ENCODE data around the gene RBM4.

The RBM4 gene

DNA sequence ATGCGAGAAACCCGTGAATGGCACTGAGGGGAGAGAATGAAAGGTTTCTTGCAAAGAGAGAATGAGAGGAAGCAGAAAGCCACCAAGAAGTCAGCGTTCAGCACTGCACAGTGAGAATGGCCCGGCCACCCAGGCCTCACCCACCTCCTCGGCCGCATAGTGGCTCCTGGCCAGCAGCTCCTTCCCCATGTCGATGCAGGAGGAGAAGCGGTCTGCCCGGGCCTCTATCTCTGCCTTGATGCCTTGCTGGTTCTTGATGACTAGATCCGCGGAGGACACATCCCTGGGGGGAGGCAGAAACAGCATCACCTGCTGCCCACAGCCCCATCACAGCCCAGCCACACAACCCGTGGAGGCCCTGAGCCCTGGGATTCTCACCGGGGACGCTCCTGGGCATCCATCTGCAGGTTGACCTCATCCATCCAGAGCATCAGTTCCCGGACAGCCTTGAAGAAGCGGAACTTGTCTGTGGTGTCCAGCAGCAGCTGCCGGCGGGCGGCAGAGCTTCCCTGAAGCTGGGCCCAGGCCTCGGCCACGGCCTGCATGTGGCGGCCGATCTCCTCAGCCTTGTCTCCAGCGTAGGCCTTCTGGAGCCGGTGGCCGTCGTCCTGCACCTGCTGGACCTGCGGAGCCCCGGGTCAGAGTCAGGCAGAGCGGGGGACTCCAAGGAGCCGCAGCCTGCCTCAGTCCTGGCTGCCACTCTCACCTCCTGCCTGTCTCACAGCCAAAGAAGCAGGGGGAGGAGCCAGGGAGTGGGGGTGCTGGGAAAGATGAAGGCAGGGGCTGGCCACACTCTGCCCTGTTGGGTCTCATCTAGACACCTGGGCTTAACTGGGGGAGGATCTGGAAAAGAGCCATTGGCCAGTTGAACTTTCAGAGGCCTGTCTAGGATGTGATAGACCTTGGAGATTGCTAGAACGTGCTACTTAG is 51.4 kb downstream of the RBM4 start:
- DNase-seq (ENCODE audit: low read depth, low spot score): no peak

GRCh38 chr11:66691311-66691980 is 52.9 kb downstream of the RBM4 start:
- no peak for DNase-seq (ENCODE audit: low read depth, low spot score)

DNA sequence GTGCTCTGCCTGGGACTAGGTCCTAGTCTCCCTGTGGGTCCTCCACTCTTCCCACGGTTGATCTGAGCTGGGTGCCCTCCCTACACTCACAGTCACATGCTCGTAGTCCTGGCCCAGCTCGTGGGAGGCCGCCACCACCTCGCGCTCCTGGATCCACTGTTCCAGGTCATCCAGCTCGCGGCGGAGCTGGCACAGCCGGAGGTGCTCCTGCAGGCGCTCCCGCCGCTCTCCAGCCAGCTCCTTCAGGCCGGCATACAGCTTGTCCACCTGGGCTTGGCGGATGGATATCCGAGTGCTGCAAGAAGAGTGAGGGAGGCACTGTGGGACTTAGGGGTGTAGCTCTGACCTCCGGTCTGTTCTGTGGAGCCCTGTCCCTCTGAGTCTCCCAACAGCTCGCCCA is 53.9 kb downstream of the RBM4 start:
- no peak for DNase-seq (ENCODE audit: low read depth, low spot score)

DNA sequence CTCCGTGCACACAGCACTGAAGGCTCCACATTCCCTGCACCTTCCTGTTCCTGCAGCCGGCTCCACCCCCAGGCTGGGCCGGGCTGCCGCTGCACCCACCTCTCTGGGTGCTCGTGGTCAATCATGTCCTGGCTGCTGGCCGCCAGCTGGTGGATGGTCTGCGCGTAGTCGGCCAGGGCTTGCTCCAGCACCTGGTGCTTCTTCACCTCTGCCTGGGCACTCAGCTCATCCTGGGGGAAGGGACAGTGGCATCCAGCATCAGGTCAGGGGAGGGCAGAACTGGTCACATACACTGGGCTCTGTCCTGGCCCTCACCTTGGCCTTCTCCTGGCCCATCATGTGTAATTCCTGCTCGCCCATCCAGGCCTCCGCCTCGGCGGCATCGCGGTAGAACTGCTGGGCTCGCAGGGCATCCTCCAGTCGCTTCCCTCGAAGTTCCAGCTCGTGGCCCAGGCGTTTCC is 54.4 kb downstream of the RBM4 start:
- DNase-seq (ENCODE audit: low read depth, low spot score): no peak

DNA sequence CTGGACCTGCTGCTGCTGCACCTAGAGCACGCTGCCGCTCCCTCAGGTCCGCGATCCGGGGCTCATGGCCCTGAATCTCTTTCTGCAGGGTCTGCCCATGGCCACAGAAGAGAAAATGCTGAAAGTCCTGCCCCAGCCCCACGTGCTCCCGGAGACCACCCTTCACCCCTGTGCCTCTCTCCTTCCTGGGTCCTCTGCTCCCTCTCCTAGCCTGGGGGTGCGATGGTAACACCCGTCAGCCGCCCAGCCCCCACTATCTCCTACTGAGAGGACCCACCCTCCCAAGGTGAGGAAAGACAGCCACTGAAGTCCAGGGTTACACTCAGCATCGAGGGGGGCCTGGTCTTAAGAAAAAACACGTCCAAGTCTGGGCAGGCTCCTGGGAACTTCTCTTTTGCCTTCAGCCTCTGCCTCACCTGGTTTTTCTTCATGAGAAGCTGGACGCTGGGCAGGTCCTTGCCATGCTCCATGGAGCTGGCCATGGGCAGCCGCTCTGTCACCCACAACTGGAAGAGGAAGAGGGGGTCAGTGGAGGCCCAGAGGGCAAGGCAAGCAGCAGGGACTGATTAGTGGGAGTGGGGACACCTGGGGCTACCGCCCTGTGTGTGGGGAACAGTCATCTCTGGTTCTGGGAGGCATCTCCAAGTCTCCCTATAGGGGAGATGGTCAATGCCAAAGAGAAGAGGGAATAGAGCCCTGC is 55.0 kb downstream of the RBM4 start:
- no peak for DNase-seq (ENCODE audit: low read depth, low spot score)

- no peak for DNase-seq (ENCODE audit: low read depth, low spot score)
Observed at GRCh38 chr11:66694056-66694410, 55.5 kb downstream of the RBM4 start.

DNA sequence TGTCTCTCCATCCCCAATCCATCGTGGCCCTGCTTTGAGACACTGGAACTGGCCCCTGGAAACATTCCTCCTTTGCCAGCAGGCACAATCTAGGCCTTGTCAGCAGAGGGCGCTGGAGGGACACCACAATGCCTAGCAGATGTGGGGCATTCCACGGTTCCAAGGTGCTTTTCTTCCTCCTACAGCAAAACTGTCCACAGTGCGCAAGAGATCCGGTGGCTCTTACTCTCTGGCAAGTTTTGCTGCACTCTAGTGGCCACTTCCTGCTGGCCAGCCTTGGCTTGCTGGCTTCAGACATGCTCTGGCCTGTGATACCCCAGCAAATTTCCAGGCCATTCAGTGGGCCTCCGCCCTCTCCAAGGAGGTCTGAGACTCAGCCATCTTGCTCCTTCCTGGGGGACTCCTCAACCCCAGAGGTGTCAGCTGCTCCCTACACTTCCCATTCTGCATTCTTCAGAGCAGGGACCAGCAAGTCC is 56.3 kb downstream of the RBM4 start:
- DNase-seq (ENCODE audit: low read depth, low spot score): peak; percentile 69

Data from activated CD4-positive, CD25-positive, alpha-beta regulatory T cell treated with anti-CD3 and anti-CD28 coated beads, Interleukin-2, amount 50 U/mL, for 16 hours (primary cell).